Testis (tissue), 2 donors: ENCODE data around the gene CFHR4.

Experiments used
- CTCF ChIP-seq, 3 experiments: fragments of 450-650 bp in 2 of 3; fragments of 200-600 bp in 1 of 3; sonication (generic) in 1 of 3; IDR thresholded peaks; one replicate each; pipeline ENCODE4 v1.5.1; 2016 to 2019; ENCODE audit warnings: antibody characterized with exemption in 3 of 3, mild to moderate bottlenecking in 2 of 3, moderate library complexity in 1 of 3
- POLR2A ChIP-seq: fragments of 450-650 bp; IDR thresholded peaks from one replicate; pipeline ENCODE4 v1.6.1; 2017; ENCODE audit warnings: antibody characterized with exemption, mild to moderate bottlenecking, moderate library complexity

- no peak for TF ChIP-seq CTCF (IDR thresholded peaks at IDR 0.05)
- TF ChIP-seq POLR2A, result no peak
These were observed 73.0 kb downstream of the CFHR4 start for GRCh38 chr1:196960854-196961253.
